ENCODE data around the gene NCOA5.

GRCh38 chr20:46073443-46073842, 16.3 kb downstream of the NCOA5 start:
- no peak for TF ChIP-seq CTCF (conservative IDR thresholded peaks at IDR 0.05; ENCODE audit: low read depth, low read length)
- TF ChIP-seq EZH2 (IDR thresholded peaks at IDR 0.05; ENCODE audit: borderline replicate concordance, low read depth, low read length, poor library complexity, severe bottlenecking), result no peak
